Mucosa of descending colon (tissue), 3 donors: ENCODE measurements around the gene TCTN2. TPM values are rescaled to one million over a fixed set of nuclear protein-coding genes. Genes with fewer than 3 reads are reported as not detected.
A peak's percentile ranks its signal among the peaks of the same experiment; 100 is the strongest.

ENCODE experiments used
- ATAC-seq: fragments of 200-7000 bp; cut with Tn5 transposase; one replicate; pipeline ENCODE4 v1.9.1; 2020; ENCODE audit warnings: mild to moderate bottlenecking, moderate library complexity
- DNase-seq, 3 donors: peaks; one replicate each; pipeline ENCODE4 v3.0.0-alpha.2; 2020
- H3K36me3 ChIP-seq: fragments of 200-600 bp; one replicate; pipeline ENCODE4 v1.8.0; 2021; ENCODE audit warnings: low read depth, mild to moderate bottlenecking
- H3K4me1 ChIP-seq: fragments of 200-600 bp; one replicate; pipeline ENCODE4 v1.8.0; 2021; ENCODE audit warnings: low read depth, mild to moderate bottlenecking
- H3K4me3 ChIP-seq: fragments of 200-600 bp; one replicate; pipeline ENCODE4 v1.8.0; 2021; ENCODE audit warnings: mild to moderate bottlenecking
- H3K9me3 ChIP-seq: fragments of 200-600 bp; one replicate; pipeline ENCODE4 v1.8.0; 2021; ENCODE audit warnings: mild to moderate bottlenecking
- intact Hi-C, 2 donors: fragments of 100-400 bp; cut with DNase I in 1 of 2; cut with micrococcal nuclease in 1 of 2; formaldehyde crosslinking; loops; one replicate each; pipeline versions ENCODE4 v1.11.0 to v1.11.1; 2022; cut with DNase I, micrococcal nuclease
- total RNA-seq, 3 donors: library from RNA; stranded (reverse); fragmentation: NEBNext Ultra II Directional in 2 of 3; extraction: Animal tissue kit (Norgen Biotek cat#: 25700) in 2 of 3; gene quantifications; one replicate each; pipeline versions ENCODE4 v1.2.1 to v1.2.4, GENCODE V29; 2021 to 2023
- TF ChIP-seq, protein P1 (sequence below): fragments of 200-600 bp; IDR thresholded peaks from one replicate; pipeline ENCODE4 v1.8.0; 2022; ENCODE audit warnings: antibody characterized with exemption, mild to moderate bottlenecking
- donor health status: DM: no; HTN: no; CAD: no; lungs with moderate emphysema.
- donor health status: DM: no; HTN: no; CAD: no.
- donor health status: DM: no; HTN: yes; CAD: no.

TCTN2 gene
- total RNA-seq, 3 donors from 2014 or later: 5.2 to 9.0 (median 6.2) TPM

- Histone ChIP-seq H3K4me1 (no peaks in the 10 kb centered on the region), H3K36me3 (no peaks in the 10 kb centered on the region), H3K9me3 (no peaks in the 10 kb centered on the region), H3K4me3 (no peak overlapping the region)
- intact Hi-C loops: no loop called here
- ATAC-seq: no peak
- DNase-seq: no peak
- TF ChIP-seq, protein P1, sequence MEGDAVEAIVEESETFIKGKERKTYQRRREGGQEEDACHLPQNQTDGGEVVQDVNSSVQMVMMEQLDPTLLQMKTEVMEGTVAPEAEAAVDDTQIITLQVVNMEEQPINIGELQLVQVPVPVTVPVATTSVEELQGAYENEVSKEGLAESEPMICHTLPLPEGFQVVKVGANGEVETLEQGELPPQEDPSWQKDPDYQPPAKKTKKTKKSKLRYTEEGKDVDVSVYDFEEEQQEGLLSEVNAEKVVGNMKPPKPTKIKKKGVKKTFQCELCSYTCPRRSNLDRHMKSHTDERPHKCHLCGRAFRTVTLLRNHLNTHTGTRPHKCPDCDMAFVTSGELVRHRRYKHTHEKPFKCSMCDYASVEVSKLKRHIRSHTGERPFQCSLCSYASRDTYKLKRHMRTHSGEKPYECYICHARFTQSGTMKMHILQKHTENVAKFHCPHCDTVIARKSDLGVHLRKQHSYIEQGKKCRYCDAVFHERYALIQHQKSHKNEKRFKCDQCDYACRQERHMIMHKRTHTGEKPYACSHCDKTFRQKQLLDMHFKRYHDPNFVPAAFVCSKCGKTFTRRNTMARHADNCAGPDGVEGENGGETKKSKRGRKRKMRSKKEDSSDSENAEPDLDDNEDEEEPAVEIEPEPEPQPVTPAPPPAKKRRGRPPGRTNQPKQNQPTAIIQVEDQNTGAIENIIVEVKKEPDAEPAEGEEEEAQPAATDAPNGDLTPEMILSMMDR: no peak
These were observed 71.1 kb downstream of the TCTN2 start for GRCh38 chr12:123741937-123742572.

DNA sequence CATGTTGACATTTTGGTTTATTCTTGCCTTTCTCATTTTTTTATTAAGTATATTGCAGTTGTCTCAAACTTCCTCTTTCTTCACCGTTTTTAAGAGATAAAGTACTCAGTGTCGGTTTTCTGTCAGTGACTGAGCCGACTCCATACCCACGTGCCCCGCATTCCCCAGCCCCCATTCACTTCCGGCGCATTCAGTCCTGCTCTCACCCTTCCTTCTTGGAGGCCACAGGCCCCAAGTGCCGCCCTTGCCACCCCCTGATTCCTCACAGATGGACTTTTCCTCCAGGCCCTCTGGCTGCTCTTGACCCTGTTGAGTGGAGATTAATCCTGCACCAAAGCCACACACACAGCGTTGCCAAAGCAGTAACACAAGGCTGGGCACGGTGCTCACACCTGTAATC is 72.1 kb downstream of the TCTN2 start:
- TF ChIP-seq, protein P1: no peak
- ATAC-seq (peak; percentile 23), DNase-seq (no peak)
- no peaks in the 10 kb centered on the region for H3K36me3 ChIP-seq
- no peaks in the 10 kb centered on the region for H3K4me1 ChIP-seq
- intact Hi-C loops: no loop called here
- no peaks in the 10 kb centered on the region for H3K9me3 ChIP-seq
- no peak overlapping the region for H3K4me3 ChIP-seq

DNA sequence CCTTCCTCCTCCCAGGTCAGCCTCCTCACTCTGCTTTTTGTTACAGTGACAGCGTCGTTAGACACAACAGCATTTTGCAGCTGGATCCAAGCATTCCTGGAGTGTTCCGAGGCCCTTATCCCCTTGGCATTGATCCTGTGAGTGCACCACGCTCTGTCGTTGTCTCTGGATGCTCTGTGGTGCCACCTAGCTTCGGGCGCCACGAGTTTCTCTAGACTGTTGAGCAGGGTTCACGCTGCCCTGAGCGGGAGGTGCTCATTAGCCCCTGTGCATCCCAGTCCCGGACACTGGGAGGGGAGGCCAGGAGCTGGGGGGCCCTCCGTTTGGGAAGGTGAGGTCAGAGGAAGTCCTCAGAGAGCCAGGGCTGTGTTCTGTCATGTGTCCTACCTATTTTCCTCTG is 73.9 kb downstream of the TCTN2 start:
- no peaks in the 10 kb centered on the region for H3K4me1 ChIP-seq
- DNase-seq (no peak), ATAC-seq (peak; percentile 28)
- no peaks in the 10 kb centered on the region for H3K9me3 ChIP-seq
- H3K36me3 ChIP-seq: no peaks in the 10 kb centered on the region
- intact Hi-C loops: no loop called here
- no peak overlapping the region for H3K4me3 ChIP-seq
- TF ChIP-seq, protein P1: no peak

GRCh38 chr12:123747309-123747708 is 76.4 kb downstream of the TCTN2 start:
- ATAC-seq (no peak), DNase-seq (no peak)
- Histone ChIP-seq H3K4me1 (no peaks in the 10 kb centered on the region), H3K36me3 (no peaks in the 10 kb centered on the region), H3K9me3 (no peaks in the 10 kb centered on the region), H3K4me3 (no peak overlapping the region)
- intact Hi-C loops: no loop called here
- TF ChIP-seq, protein P1: no peak

- intact Hi-C loops: no loop called here
- Histone ChIP-seq H3K4me3 (no peak overlapping the region), H3K4me1 (no peaks in the 10 kb centered on the region), H3K36me3 (no peaks in the 10 kb centered on the region), H3K9me3 (no peaks in the 10 kb centered on the region)
- no peak for ATAC-seq
- TF ChIP-seq, protein P1: no peak
- no peak for DNase-seq
These were observed 77.2 kb downstream of the TCTN2 start for GRCh38 chr12:123748161-123748560.

DNA sequence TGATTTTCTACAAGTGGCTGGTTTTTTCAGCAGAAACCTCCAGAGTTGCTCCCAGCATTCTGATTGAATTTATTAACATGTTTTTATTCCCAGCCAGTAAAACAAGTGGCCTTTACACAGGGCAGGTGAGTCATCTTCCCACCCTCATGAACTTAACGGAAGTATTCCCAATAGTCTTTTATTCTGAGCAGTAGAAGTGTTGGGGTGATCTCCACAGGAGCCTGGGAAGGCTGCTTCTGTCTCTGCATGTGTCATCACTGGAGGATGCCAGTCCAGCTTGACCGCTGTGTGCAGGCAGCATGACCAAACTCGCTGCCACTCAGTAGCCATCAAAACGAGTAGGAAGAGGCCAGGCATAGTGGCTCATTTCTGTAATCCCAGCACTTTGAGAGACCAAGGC is 77.7 kb downstream of the TCTN2 start:
- no peak for ATAC-seq
- TF ChIP-seq, protein P1: no peak
- no peaks in the 10 kb centered on the region for H3K36me3 ChIP-seq
- intact Hi-C loops: no loop called here
- no peak overlapping the region for H3K4me3 ChIP-seq
- no peaks in the 10 kb centered on the region for H3K4me1 ChIP-seq
- H3K9me3 ChIP-seq: no peaks in the 10 kb centered on the region
- DNase-seq: no peak
